Neural cell (in vitro differentiated cells): ENCODE measurements around the gene SLC41A3. TPM values are rescaled to one million over a fixed set of nuclear protein-coding genes. Genes with fewer than 3 reads are reported as not detected.
"Not testable (repeated sequence)": the region's sequence is repeated elsewhere in the genome, so short reads cannot be mapped to it uniquely, and the experiment has no call there.

Source experiments
- H2AFZ ChIP-seq: fragments of 200-600, 300-800 bp; sonication (generic), shearing (Covaris generic); 2 replicates; pipeline ENCODE4 v1.6.0; 2014; ENCODE audit warnings: low read depth, mild to moderate bottlenecking, antibody characterized with exemption, low read length, moderate library complexity
- H3F3A ChIP-seq: fragments of 200-600 bp; shearing (Covaris generic); 2 replicates; pipeline ENCODE4 v1.6.1; 2016; ENCODE audit warnings: mild to moderate bottlenecking, moderate library complexity, mixed read lengths, antibody characterized with exemption, low read length; ENCODE audit not compliant: insufficient read depth, poor library complexity, severe bottlenecking
- H3K27ac ChIP-seq: fragments of 200-600, 300-800 bp; sonication (generic), shearing (Covaris generic); 2 replicates; pipeline ENCODE4 v1.5.1; 2014; ENCODE audit warnings: mild to moderate bottlenecking, low read length, moderate library complexity
- H3K27me3 ChIP-seq: fragments of 300-800, 200-600 bp; sonication (generic), shearing (Covaris generic); 2 replicates; pipeline ENCODE4 v1.6.0; 2014; ENCODE audit warnings: mild to moderate bottlenecking, low read depth, low read length, moderate library complexity; ENCODE audit not compliant: insufficient read depth
- H3K36me3 ChIP-seq: fragments of 300-800, 200-600 bp; sonication (generic), shearing (Covaris generic); 2 replicates; pipeline ENCODE4 v1.5.1; 2014; ENCODE audit warnings: mild to moderate bottlenecking, antibody characterized with exemption, low read length, moderate library complexity; ENCODE audit not compliant: insufficient read depth
- H3K4me2 ChIP-seq: fragments of 300-800, 200-600 bp; sonication (generic), shearing (Covaris generic); 2 replicates; pipeline ENCODE4 v1.6.0; 2014; ENCODE audit warnings: mild to moderate bottlenecking, low read length
- H3K4me3 ChIP-seq: fragments of 300-800, 200-600 bp; sonication (generic), shearing (Covaris generic); 2 replicates; pipeline ENCODE4 v1.5.1; 2014; ENCODE audit warnings: mild to moderate bottlenecking, low read length, moderate library complexity
- H3K79me2 ChIP-seq: fragments of 200-600 bp; shearing (Covaris generic); replicated peaks from 2 replicates; pipeline ENCODE4 v1.6.0; 2014; ENCODE audit warnings: mild to moderate bottlenecking, low read length, moderate library complexity; ENCODE audit not compliant: insufficient read depth
- H3K9ac ChIP-seq: fragments of 300-800, 200-600 bp; sonication (generic), shearing (Covaris generic); 2 replicates; pipeline ENCODE4 v1.6.1; 2016; ENCODE audit warnings: mild to moderate bottlenecking, low read length, mixed read lengths
- H3K9me2 ChIP-seq: fragments of 200-600 bp; shearing (Covaris generic); 2 replicates; pipeline ENCODE4 v1.6.1; 2016; ENCODE audit warnings: mild to moderate bottlenecking, low read length, mixed read lengths; ENCODE audit not compliant: insufficient read depth
- H3K9me3 ChIP-seq: fragments of 200-600, 300-800 bp; sonication (generic), shearing (Covaris generic); 2 replicates; pipeline ENCODE4 v1.6.1; 2016; ENCODE audit warnings: mild to moderate bottlenecking, mixed run types, low read length, moderate library complexity, mixed read lengths
- H4K20me1 ChIP-seq: fragments of 200-600 bp; shearing (Covaris generic); 2 replicates; pipeline ENCODE4 v1.6.1; 2016; ENCODE audit warnings: mild to moderate bottlenecking, mixed run types; ENCODE audit not compliant: insufficient read depth
- CTCF ChIP-seq: fragments of 450-650 bp; IDR thresholded peaks from 2 replicates; pipeline ENCODE4 v1.5.1; 2014; ENCODE audit warnings: antibody characterized with exemption, mild to moderate bottlenecking, moderate library complexity; ENCODE audit not compliant: poor library complexity, severe bottlenecking
- EP300 ChIP-seq: fragments of 450-650 bp; conservative IDR thresholded peaks from 2 replicates; pipeline ENCODE4 v1.6.1; 2014; ENCODE audit warnings: antibody characterized with exemption, mild to moderate bottlenecking, moderate library complexity; ENCODE audit not compliant: poor library complexity, severe bottlenecking
- EZH2 ChIP-seq: fragments of 200-600, 300-800 bp; shearing (Covaris generic), sonication (generic); IDR thresholded peaks from 2 replicates; pipeline ENCODE4 v1.6.1; 2014; ENCODE audit warnings: antibody characterized with exemption, low read length, borderline replicate concordance, mild to moderate bottlenecking; ENCODE audit not compliant: insufficient read depth, poor library complexity, severe bottlenecking
- MXI1 ChIP-seq: fragments of 450-650 bp; conservative IDR thresholded peaks from 2 replicates; pipeline ENCODE4 v1.6.1; 2014; ENCODE audit warnings: antibody characterized with exemption, mild to moderate bottlenecking; ENCODE audit not compliant: poor library complexity, severe bottlenecking
- POLR2AphosphoS5 ChIP-seq: IDR thresholded peaks from 2 replicates; pipeline ENCODE4 v1.6.1; 2012
- RAD21 ChIP-seq: fragments of 450-650 bp; conservative IDR thresholded peaks from 2 replicates; pipeline ENCODE4 v1.6.1; 2014; ENCODE audit warnings: antibody characterized with exemption, mild to moderate bottlenecking, moderate library complexity
- SMC3 ChIP-seq: fragments of 450-650 bp; conservative IDR thresholded peaks from 2 replicates; pipeline ENCODE4 v1.6.1; 2014; ENCODE audit warnings: antibody characterized with exemption, mild to moderate bottlenecking, moderate library complexity; ENCODE audit not compliant: poor library complexity
- TAF1 ChIP-seq: IDR thresholded peaks from 2 replicates; pipeline ENCODE4 v1.6.1; 2012; ENCODE audit warnings: low read depth
- polyA plus RNA-seq: library from polyadenylated mRNA; depleted of rRNA; stranded (reverse); fragments of >200 nt; gene quantifications from 2 replicates; pipeline ENCODE4 v1.2.3, GENCODE V29; 2014
- TF ChIP-seq, protein P1 (sequence below): IDR thresholded peaks from 2 replicates; pipeline ENCODE4 v1.6.1; 2012; ENCODE audit warnings: borderline replicate concordance

Gene SLC41A3
- polyA plus RNA-seq, 1 donor from 2014 or later: 80.0 TPM

DNA sequence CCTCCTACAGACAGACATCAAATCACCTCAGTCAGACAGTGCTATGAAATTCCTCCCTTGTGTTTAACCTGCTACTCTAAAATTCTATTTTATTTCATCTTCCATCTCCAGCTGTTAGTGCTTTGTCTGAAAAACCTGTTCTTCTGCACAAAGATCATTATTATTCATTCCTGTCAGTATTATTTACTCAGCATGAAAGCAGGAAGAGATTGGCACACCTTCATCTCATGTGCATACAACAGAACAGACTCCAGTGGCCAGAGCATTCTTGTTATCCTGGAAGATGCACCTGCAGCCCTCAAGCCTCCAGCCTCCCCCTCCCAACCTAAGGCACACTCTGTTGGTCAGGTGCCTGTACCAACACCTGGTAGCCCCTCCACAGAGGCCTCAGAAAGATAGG lies 116.8 kb downstream of the SLC41A3 start:
- no peaks in the 10 kb centered on the region for H3K9me2 ChIP-seq
- H3K9ac ChIP-seq: peak overlapping the region; percentile 22
- no peaks in the 10 kb centered on the region for H3K9me3 ChIP-seq
- no peaks in the 10 kb centered on the region for H3K79me2 ChIP-seq
- peak overlapping the region; percentile 28 for H2AFZ ChIP-seq
- H3F3A ChIP-seq: no peaks in the 10 kb centered on the region
- H3K4me2 ChIP-seq: no peak overlapping the region
- no peaks in the 10 kb centered on the region for H4K20me1 ChIP-seq
- peaks cover 17% of the 10 kb centered on the region for H3K27me3 ChIP-seq
- H3K4me3 ChIP-seq: no peak overlapping the region
- TF ChIP-seq, protein P1, sequence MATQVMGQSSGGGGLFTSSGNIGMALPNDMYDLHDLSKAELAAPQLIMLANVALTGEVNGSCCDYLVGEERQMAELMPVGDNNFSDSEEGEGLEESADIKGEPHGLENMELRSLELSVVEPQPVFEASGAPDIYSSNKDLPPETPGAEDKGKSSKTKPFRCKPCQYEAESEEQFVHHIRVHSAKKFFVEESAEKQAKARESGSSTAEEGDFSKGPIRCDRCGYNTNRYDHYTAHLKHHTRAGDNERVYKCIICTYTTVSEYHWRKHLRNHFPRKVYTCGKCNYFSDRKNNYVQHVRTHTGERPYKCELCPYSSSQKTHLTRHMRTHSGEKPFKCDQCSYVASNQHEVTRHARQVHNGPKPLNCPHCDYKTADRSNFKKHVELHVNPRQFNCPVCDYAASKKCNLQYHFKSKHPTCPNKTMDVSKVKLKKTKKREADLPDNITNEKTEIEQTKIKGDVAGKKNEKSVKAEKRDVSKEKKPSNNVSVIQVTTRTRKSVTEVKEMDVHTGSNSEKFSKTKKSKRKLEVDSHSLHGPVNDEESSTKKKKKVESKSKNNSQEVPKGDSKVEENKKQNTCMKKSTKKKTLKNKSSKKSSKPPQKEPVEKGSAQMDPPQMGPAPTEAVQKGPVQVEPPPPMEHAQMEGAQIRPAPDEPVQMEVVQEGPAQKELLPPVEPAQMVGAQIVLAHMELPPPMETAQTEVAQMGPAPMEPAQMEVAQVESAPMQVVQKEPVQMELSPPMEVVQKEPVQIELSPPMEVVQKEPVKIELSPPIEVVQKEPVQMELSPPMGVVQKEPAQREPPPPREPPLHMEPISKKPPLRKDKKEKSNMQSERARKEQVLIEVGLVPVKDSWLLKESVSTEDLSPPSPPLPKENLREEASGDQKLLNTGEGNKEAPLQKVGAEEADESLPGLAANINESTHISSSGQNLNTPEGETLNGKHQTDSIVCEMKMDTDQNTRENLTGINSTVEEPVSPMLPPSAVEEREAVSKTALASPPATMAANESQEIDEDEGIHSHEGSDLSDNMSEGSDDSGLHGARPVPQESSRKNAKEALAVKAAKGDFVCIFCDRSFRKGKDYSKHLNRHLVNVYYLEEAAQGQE: peak; percentile 30
- TF ChIP-seq MXI1 (no peak), TAF1 (no peak), EZH2 (no peak), RAD21 (no peak), POLR2AphosphoS5 (peak; percentile 64), CTCF (no peak), SMC3 (no peak), EP300 (peak; percentile 67)
- H3K36me3 ChIP-seq: no peaks in the 10 kb centered on the region
- peak overlapping the region; percentile 72 for H3K27ac ChIP-seq

DNA sequence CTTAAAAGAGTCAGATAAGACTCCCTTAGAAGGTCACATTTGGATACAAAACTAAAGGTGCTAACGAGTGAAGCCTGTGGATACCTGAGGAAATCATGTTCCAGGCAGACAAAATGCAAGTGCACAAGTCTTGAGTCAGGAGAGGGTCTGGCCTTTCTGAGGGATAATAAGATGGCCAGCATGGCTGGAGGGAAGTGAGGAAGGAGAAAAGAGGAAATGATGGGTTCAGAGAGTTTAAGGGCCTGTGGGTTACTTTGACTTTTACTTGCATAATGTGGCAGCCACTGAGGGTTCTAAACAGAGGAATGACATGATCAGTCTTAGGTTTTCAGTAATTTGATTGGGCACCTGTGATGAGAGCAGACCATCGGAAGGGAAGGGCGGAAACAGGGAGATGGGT lies 118.4 kb downstream of the SLC41A3 start:
- H4K20me1 ChIP-seq: no peaks in the 10 kb centered on the region
- no peak for TF ChIP-seq MXI1
- no peak for TF ChIP-seq POLR2AphosphoS5
- TF ChIP-seq, protein P1: no peak
- TF ChIP-seq SMC3: no peak
- no peak for TF ChIP-seq EZH2
- no peak for TF ChIP-seq RAD21
- TF ChIP-seq TAF1: no peak
- TF ChIP-seq EP300: no peak
- TF ChIP-seq CTCF: no peak
- H2AFZ ChIP-seq: no peak overlapping the region
- H3K27me3 ChIP-seq: peaks cover 5% of the 10 kb centered on the region
- no peaks in the 10 kb centered on the region for H3K9me2 ChIP-seq
- no peaks in the 10 kb centered on the region for H3K9me3 ChIP-seq
- no peaks in the 10 kb centered on the region for H3F3A ChIP-seq
- H3K27ac ChIP-seq: no peak overlapping the region
- no peak overlapping the region for H3K9ac ChIP-seq
- no peak overlapping the region for H3K4me3 ChIP-seq
- H3K4me2 ChIP-seq: no peak overlapping the region
- H3K79me2 ChIP-seq: no peaks in the 10 kb centered on the region
- H3K36me3 ChIP-seq: no peaks in the 10 kb centered on the region

DNA sequence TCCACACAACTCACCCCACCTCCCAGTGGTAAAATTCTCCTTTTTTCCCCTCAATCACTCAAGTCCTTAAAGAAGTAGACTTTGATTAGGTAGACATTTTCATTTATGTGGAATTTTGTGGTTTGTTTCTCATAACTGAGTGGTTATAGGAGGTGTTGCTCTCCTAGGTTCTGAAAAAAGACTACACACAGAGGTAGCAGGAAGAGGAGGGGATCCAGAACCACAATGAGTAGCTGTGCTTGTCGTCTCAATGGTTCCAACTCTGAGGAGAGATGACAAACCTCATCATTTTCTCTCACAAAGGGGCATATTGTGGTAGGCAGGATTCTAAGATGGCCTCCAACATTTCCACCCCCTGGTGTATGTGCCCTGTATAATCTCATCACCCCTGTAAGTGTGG lies 120.1 kb downstream of the SLC41A3 start:
- H3K4me2 ChIP-seq, H3K4me3 ChIP-seq, H4K20me1 ChIP-seq, H3K9ac ChIP-seq, H3K9me3 ChIP-seq, H2AFZ ChIP-seq, H3F3A ChIP-seq, H3K27ac ChIP-seq, H3K9me2 ChIP-seq, H3K79me2 ChIP-seq, H3K36me3 ChIP-seq, H3K27me3 ChIP-seq: not testable (repeated sequence)
